GM12878 (cell line): ENCODE results near the gene SIK2. TPM values are rescaled to one million over a fixed set of nuclear protein-coding genes. Genes with fewer than 3 reads are reported as not detected.

ENCODE experiments used
- ATAC-seq: fragments of 200-7000 bp; cut with Tn5 transposase; 3 replicates; pipeline ENCODE4 v1.9.1; 2020; ENCODE audit warnings: mild to moderate bottlenecking, moderate library complexity
- BruUV-seq: library from RNA; stranded (reverse); fragments of 400-500 nt; replicated peaks from 2 replicates; lab custom pipeline; 2021; lab: Mats Ljungman, UMichigan
- CTCF ChIA-PET: fragments of 300-600 bp; sonication (Branson Sonifier 250); formaldehyde crosslinking; extraction: SDS; loops from one replicate; lab custom pipeline; 2021; ENCODE audit warnings: inconsistent platforms; lab: Yijun Ruan, JAX
- POLR2A ChIA-PET: fragments of 350-600 bp; formaldehyde crosslinking; extraction: SDS; loops from one replicate; lab custom pipeline; 2021; ENCODE audit warnings: inconsistent platforms; lab: Charles Lee
- RAD21 ChIA-PET: fragments of 300-600 bp; sonication (Branson Sonifier 250); formaldehyde crosslinking; loops from one replicate; lab custom pipeline; 2023; ENCODE audit warnings: antibody characterized with exemption; ENCODE audit not compliant: unreplicated experiment; lab: Charles Lee
- SMC1A ChIA-PET: fragments of 300-600 bp; sonication (Branson Sonifier 250); formaldehyde crosslinking; loops from one replicate; lab custom pipeline; 2023; ENCODE audit not compliant: unreplicated experiment, uncharacterized antibody; lab: Charles Lee
- DNase-seq: peaks from one replicate; pipeline ENCODE4 v3.0.0-alpha.2; 2011; ENCODE audit warnings: low read depth, low spot score
- FAIRE-seq: peaks from 3 replicates; lab custom pipeline; 2011; peaks lifted over from hg19 to GRCh38; lab: Jason Lieb, UNC
- H2AFZ ChIP-seq: 2 replicates; pipeline ENCODE4 v1.6.0; 2011; ENCODE audit warnings: low read depth, low read length, control low read depth; ENCODE audit not compliant: control insufficient read depth
- H3K27ac ChIP-seq: 2 replicates; pipeline ENCODE4 v1.5.1; 2011; ENCODE audit warnings: control low read depth; ENCODE audit not compliant: control insufficient read depth, insufficient read depth
- H3K27me3 ChIP-seq, 2 experiments: replicated peaks in 1 of 2; 2 replicates each; pipeline versions ENCODE4 v1.6.0 to v1.6.1; 2011; ENCODE audit warnings: low read length in 1 of 2; ENCODE audit not compliant: control insufficient read depth in 2 of 2, insufficient read depth in 2 of 2
- H3K36me3 ChIP-seq, 2 experiments: 2 replicates each; pipeline ENCODE4 v1.5.1; 2011; ENCODE audit warnings: low read length in 1 of 2; ENCODE audit not compliant: control insufficient read depth in 2 of 2, insufficient read depth in 2 of 2
- H3K4me1 ChIP-seq: 2 replicates; pipeline ENCODE4 v1.6.1; 2011; ENCODE audit warnings: mild to moderate bottlenecking, low read length, moderate library complexity, mixed read lengths; ENCODE audit not compliant: control insufficient read depth, insufficient read depth
- H3K4me2 ChIP-seq: 2 replicates; pipeline ENCODE4 v1.6.0; 2011; ENCODE audit warnings: control low read depth; ENCODE audit not compliant: control insufficient read depth, insufficient read depth
- H3K4me3 ChIP-seq: fragments of 200-600 bp; sonication (generic); 2 replicates; pipeline ENCODE4 v1.5.1; 2016
- H3K79me2 ChIP-seq: 2 replicates; pipeline ENCODE4 v1.6.0; 2011; ENCODE audit warnings: low read length; ENCODE audit not compliant: control insufficient read depth, insufficient read depth
- H3K9ac ChIP-seq: 2 replicates; pipeline ENCODE4 v1.8.0; 2011; ENCODE audit warnings: low read length, control low read depth, mixed read lengths; ENCODE audit not compliant: control insufficient read depth, insufficient read depth
- H3K9me3 ChIP-seq: replicated peaks from 3 replicates; pipeline ENCODE4 v1.5.1; 2011; ENCODE audit warnings: mild to moderate bottlenecking, low read length; ENCODE audit not compliant: control insufficient read depth, insufficient read depth
- H4K20me1 ChIP-seq: 2 replicates; pipeline ENCODE4 v1.6.0; 2011; ENCODE audit not compliant: control insufficient read depth, insufficient read depth
- BCL3 ChIP-seq: IDR thresholded peaks from 2 replicates; pipeline ENCODE4 v1.6.1; 2011; ENCODE audit warnings: borderline replicate concordance, low read depth, mild to moderate bottlenecking, moderate library complexity, low read length; ENCODE audit not compliant: insufficient read depth, poor library complexity, severe bottlenecking
- CUX1 ChIP-seq: IDR thresholded peaks from 2 replicates; pipeline ENCODE4 v1.6.1; 2012; ENCODE audit warnings: improper control_type of control experiment, low read depth, low read length; ENCODE audit not compliant: insufficient replicate concordance
- HDAC2 ChIP-seq: fragments of 200-600 bp; sonication (generic); IDR thresholded peaks from 2 replicates; pipeline ENCODE4 v1.6.1; 2017
- MYC ChIP-seq: IDR thresholded peaks from 2 replicates; pipeline ENCODE4 v1.6.1; 2011; ENCODE audit warnings: mild to moderate bottlenecking, low read length, moderate library complexity, inconsistent platforms; ENCODE audit not compliant: insufficient read depth, insufficient replicate concordance, insufficient read length, severe bottlenecking
- RAD21 ChIP-seq: IDR thresholded peaks from 2 replicates; pipeline ENCODE4 v1.6.1; 2011; ENCODE audit warnings: mild to moderate bottlenecking, low read depth, low read length, moderate library complexity; ENCODE audit not compliant: insufficient read depth
- RBBP5 ChIP-seq: fragments of 200-600 bp; sonication (generic); conservative IDR thresholded peaks from 2 replicates; pipeline ENCODE4 v1.6.1; 2016
- SRF ChIP-seq, 2 experiments: IDR thresholded peaks; 2 replicates each; pipeline ENCODE4 v1.6.1; 2011; ENCODE audit warnings: low read depth in 2 of 2, low read length in 2 of 2, mild to moderate bottlenecking in 1 of 2, moderate library complexity in 1 of 2
- SUZ12 ChIP-seq: fragments of 200-600 bp; sonication (generic); IDR thresholded peaks from one replicate; pipeline ENCODE4 v1.6.1; 2018; ENCODE audit warnings: antibody characterized with exemption, mild to moderate bottlenecking; ENCODE audit not compliant: unreplicated experiment
- ZNF622 ChIP-seq: fragments of 450-650 bp; IDR thresholded peaks from 2 replicates; pipeline ENCODE4 v1.6.1; 2017; ENCODE audit warnings: mild to moderate bottlenecking, inconsistent platforms
- WGBS: methylation state at CpG from one replicate; pipeline ENCODE4 v1.1.6; 2016; ENCODE audit warnings: low lambda C conversion rate; ENCODE audit not compliant: insufficient replicate concordance, insufficient coverage; ENCODE audit errors: missing lambda C conversion rate; 5-methylcytosine and 5-hydroxymethylcytosine counted together
- in situ Hi-C: fragments of 300-500 bp; cut with MboI; formaldehyde crosslinking; loops from 9 replicates; pipeline ENCODE4 v1.14.3; 2018; ENCODE audit warnings: mixed read lengths
- intact Hi-C: fragments of 100-400 bp; cut with micrococcal nuclease; formaldehyde crosslinking; loops from one replicate; pipeline ENCODE4 v1.14.2; 2022; ENCODE audit not compliant: unreplicated experiment
- polyA plus RNA-seq, 11 experiments: library from polyadenylated mRNA; depleted of rRNA in 4 of 11; unstranded in 6 of 11; stranded (reverse) in 5 of 11; fragments of >200 nt; fragmentation: Nextera tagmentation in 4 of 11; fragmentation: Illumina TruSeq in 1 of 11; extraction: Ambion mirVana in 4 of 11; extraction: Trizol in 1 of 11; gene quantifications; 1 replicate in 1 of 11; 2 replicates in 10 of 11; pipeline versions ENCODE4 v1.2.1 to v1.2.3, GENCODE V29; 2011 to 2016; ENCODE audit warnings: inconsistent platforms in 2 of 11, missing spikeins in 2 of 11, low read depth in 1 of 11
- total RNA-seq, 4 experiments: library from RNA; depleted of rRNA in 3 of 4; stranded (reverse); fragments of >200 nt in 3 of 4; fragmentation: Illumina TruSeq in 1 of 4; extraction: Trizol in 1 of 4; gene quantifications; 2 replicates each; pipeline versions ENCODE4 v1.2.1 to v1.2.3, GENCODE V29; 2013 to 2021

Gene SIK2
- total and polyA plus RNA-seq, 10 of the 15 experiments (the other 5 are each of a cell fraction or from before 2014, with no cell fraction given): 0.97 to 14.2 (median 4.5) TPM

DNA sequence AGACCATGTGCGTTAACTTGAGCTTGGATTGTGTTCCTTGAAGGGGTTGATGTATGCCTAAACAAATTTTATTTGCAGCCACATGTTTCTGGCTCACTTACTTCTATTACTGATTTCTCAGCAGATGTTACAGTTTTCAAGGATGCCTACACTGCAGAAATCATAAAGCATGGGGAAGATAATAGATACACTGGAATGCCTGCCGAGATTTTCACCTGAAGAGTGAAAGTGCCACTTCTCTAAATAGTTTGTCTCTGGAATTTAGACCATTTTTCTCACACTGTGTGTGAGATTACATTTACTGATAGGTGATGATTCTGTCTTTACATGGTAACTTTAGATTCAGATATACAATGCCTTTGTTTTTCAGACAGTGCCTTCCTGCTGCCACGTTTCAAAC lies 81.6 kb downstream of the SIK2 start:
- Histone ChIP-seq H3K4me1 (no peaks in the 10 kb centered on the region), H3K27ac (no peak overlapping the region), H3K36me3 (peaks cover 0 to 5% of the 10 kb centered on the region in 2 experiments; a peak in 3 of 4 replicates), H3K9me3 (no peaks in the 10 kb centered on the region), H2AFZ (no peak overlapping the region), H3K9ac (no peak overlapping the region), H3K27me3 (no peaks in the 10 kb centered on the region)
- 81% methylated on average over 3 of the region's 3 CpGs for WGBS
- FAIRE-seq (no peak), DNase-seq (no peak)
- ChIA-PET CTCF (no interaction called here), SMC1A (interaction anchor here (0.9 to 3.5 kb wide), 3 partner anchors 11 to 80 kb away, joined by 4 to 19 read pairs (median 11); no protein-coding TSS in a partner anchor)
- in situ Hi-C loops (no loop called here), intact Hi-C loops (no loop called here)
- BruUV-seq: no TSS peak
- TF ChIP-seq BCL3 (no peak), SRF (IDR thresholded peaks at IDR 0.05; ENCODE audit: low read depth in 2 of 2, low read length in 2 of 2) (no peak), RBBP5 (no peak), HDAC2 (no peak)
- TF ChIP-seq, all 136 proteins: peak for 0
- H4K20me1 ChIP-seq: no peaks in the 10 kb centered on the region
- RAD21 ChIA-PET: no interaction called here
- no peak overlapping the region for H3K4me2 ChIP-seq
- no peak overlapping the region for H3K4me3 ChIP-seq
- POLR2A ChIA-PET: no interaction called here
- no peak for ATAC-seq
- H3K79me2 ChIP-seq: no peaks in the 10 kb centered on the region

DNA sequence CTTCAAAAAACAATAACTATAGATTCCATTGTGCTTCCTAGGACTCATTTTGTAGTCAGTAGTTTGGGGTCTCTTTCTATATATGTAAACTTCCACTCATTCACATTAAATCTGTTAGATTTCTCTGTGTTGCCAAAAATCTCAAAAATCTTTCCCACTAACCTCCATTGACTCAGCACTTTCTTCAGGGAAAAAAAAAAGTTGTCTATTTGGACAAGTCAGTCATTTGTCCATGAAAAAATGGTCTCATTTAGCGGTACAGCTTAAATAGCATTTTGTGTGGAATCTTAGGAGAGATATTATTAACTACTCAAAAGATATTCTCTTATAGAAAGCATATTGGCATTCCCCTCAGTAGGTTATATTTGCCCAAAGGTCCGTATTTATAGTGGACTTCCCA lies 82.0 kb downstream of the SIK2 start:
- SMC1A ChIA-PET: interaction anchor here (0.9 to 3.5 kb wide), 6 partner anchors 10 to 80 kb away, joined by 3 to 19 read pairs (median 6); no protein-coding TSS in a partner anchor
- H4K20me1 ChIP-seq: no peaks in the 10 kb centered on the region
- no peak overlapping the region for H3K4me2 ChIP-seq
- no peaks in the 10 kb centered on the region for H3K9me3 ChIP-seq
- no peaks in the 10 kb centered on the region for H3K27me3 ChIP-seq
- FAIRE-seq: no peak
- 100% methylated on average over 2 of the region's 2 CpGs for WGBS
- no peaks in the 10 kb centered on the region for H3K4me1 ChIP-seq
- ATAC-seq: no peak
- H2AFZ ChIP-seq: no peak overlapping the region
- no peaks in the 10 kb centered on the region for H3K79me2 ChIP-seq
- H3K4me3 ChIP-seq: no peak overlapping the region
- BruUV-seq: no TSS peak
- RAD21 ChIA-PET: no interaction called here
- intact Hi-C loops (no loop called here), in situ Hi-C loops (no loop called here)
- peaks cover 0 to 5% of the 10 kb centered on the region in 2 experiments; a peak in 3 of 4 replicates for H3K36me3 ChIP-seq
- no peak overlapping the region for H3K27ac ChIP-seq
- DNase-seq: no peak
- no peak overlapping the region for H3K9ac ChIP-seq
- POLR2A ChIA-PET: no interaction called here
- CTCF ChIA-PET: interaction anchor here (1.0 to 1.6 kb wide), 2 partner anchors 15 to 93 kb away, joined by 3 to 4 read pairs; no protein-coding TSS in a partner anchor
- TF ChIP-seq SUZ12 (no peak), ZNF622 (no peak), MYC (no peak), RAD21 (no peak), CUX1 (no peak)
